H1 (cell line): ENCODE measurements around the gene HDLBP. TPM values are rescaled to one million over a fixed set of nuclear protein-coding genes. Genes with fewer than 3 reads are reported as not detected.

Source experiments
- BACH1 ChIP-seq: IDR thresholded peaks from 2 replicates; pipeline ENCODE4 v1.6.1; 2012; ENCODE audit warnings: low read length, improper control_type of control experiment
- EGR1 ChIP-seq: IDR thresholded peaks from 2 replicates; pipeline ENCODE4 v1.6.1; 2011; ENCODE audit warnings: low read depth, low read length, borderline replicate concordance
- JUN ChIP-seq: IDR thresholded peaks from 2 replicates; pipeline ENCODE4 v1.6.1; 2011; ENCODE audit warnings: low read depth, mild to moderate bottlenecking, improper control_type of control experiment, low read length
- KDM4A ChIP-seq: IDR thresholded peaks from one replicate; pipeline ENCODE4 v1.7.1; 2012; ENCODE audit warnings: low read depth, mild to moderate bottlenecking, moderate library complexity, low read length, inconsistent platforms; ENCODE audit not compliant: severe bottlenecking
- SIN3A ChIP-seq, 2 experiments: IDR thresholded peaks in 1 of 2; conservative IDR thresholded peaks in 1 of 2; 2 replicates each; pipeline ENCODE4 v1.6.1; 2011 to 2012; ENCODE audit warnings: low read length in 2 of 2, improper control_type of control experiment in 1 of 2, low read depth in 1 of 2, mild to moderate bottlenecking in 1 of 2
- SP2 ChIP-seq: IDR thresholded peaks from 2 replicates; pipeline ENCODE4 v1.6.1; 2012; ENCODE audit warnings: mild to moderate bottlenecking, low read length, inconsistent platforms
- SRF ChIP-seq: IDR thresholded peaks from 2 replicates; pipeline ENCODE4 v1.6.1; 2011; ENCODE audit warnings: mild to moderate bottlenecking, low read depth, low read length, moderate library complexity
- TAF7 ChIP-seq: optimal IDR thresholded peaks from 2 replicates; pipeline ENCODE3; 2011; ENCODE audit warnings: low read depth, mild to moderate bottlenecking, inconsistent platforms, low read length, moderate library complexity, borderline replicate concordance
- TBP ChIP-seq: IDR thresholded peaks from 2 replicates; pipeline ENCODE4 v1.6.1; 2011; ENCODE audit warnings: low read depth, low read length, improper control_type of control experiment
- polyA plus RNA-seq, 7 experiments: library from polyadenylated mRNA; depleted of rRNA in 3 of 7; stranded (reverse) in 5 of 7; unstranded in 2 of 7; fragments of >200 nt in 5 of 7; fragments of 200-250 nt in 2 of 7; gene quantifications; 1 replicate in 5 of 7; 2 replicates in 1 of 7; 4 replicates in 1 of 7; pipeline versions ENCODE4 v1.2.1 to v1.2.3, GENCODE V29; 2011 to 2013; ENCODE audit warnings: missing spikeins in 2 of 7, mixed read lengths in 2 of 7
- total RNA-seq: library from RNA; stranded (reverse); fragmentation: NEBNext Ultra II Directional; extraction: Animal tissue kit (Norgen Biotek cat#: 25700); gene quantifications from 2 replicates; pipeline ENCODE4 v1.2.1, GENCODE V29; 2021
- TF ChIP-seq, protein P1 (sequence below): IDR thresholded peaks from 2 replicates; pipeline ENCODE4 v1.6.1; 2012; ENCODE audit warnings: inconsistent platforms

The HDLBP gene
- total and polyA plus RNA-seq, 2 of the 8 experiments (the other 6 are each of a cell fraction or from before 2014, with no cell fraction given): 185 to 360 TPM

GRCh38 chr2:241228081-241228859 is 87.2 kb downstream of the HDLBP start (continued):
- TF ChIP-seq KDM4A (no peak), JUN (no peak), SIN3A (conservative IDR thresholded peaks at IDR 0.05 in 1 of 2, IDR thresholded peaks at IDR 0.05 in 1 of 2; ENCODE audit: low read depth in 1 of 2, low read length in 2 of 2) (no peak), BACH1 (no peak), TAF7 (no peak), SP2 (no peak), SRF (no peak), TBP (no peak), EGR1 (no peak)
- TF ChIP-seq, protein P1, sequence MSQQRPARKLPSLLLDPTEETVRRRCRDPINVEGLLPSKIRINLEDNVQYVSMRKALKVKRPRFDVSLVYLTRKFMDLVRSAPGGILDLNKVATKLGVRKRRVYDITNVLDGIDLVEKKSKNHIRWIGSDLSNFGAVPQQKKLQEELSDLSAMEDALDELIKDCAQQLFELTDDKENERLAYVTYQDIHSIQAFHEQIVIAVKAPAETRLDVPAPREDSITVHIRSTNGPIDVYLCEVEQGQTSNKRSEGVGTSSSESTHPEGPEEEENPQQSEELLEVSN: no peak
- TF ChIP-seq, all 59 proteins: peak for 0
